Measurements from ENCODE around the gene FILIP1L. TPM values are rescaled to one million over a fixed set of nuclear protein-coding genes. Genes with fewer than 3 reads are reported as not detected.

Gene FILIP1L
- total RNA-seq, 1 experiment from 2014 or later, result 0.07 TPM

DNA sequence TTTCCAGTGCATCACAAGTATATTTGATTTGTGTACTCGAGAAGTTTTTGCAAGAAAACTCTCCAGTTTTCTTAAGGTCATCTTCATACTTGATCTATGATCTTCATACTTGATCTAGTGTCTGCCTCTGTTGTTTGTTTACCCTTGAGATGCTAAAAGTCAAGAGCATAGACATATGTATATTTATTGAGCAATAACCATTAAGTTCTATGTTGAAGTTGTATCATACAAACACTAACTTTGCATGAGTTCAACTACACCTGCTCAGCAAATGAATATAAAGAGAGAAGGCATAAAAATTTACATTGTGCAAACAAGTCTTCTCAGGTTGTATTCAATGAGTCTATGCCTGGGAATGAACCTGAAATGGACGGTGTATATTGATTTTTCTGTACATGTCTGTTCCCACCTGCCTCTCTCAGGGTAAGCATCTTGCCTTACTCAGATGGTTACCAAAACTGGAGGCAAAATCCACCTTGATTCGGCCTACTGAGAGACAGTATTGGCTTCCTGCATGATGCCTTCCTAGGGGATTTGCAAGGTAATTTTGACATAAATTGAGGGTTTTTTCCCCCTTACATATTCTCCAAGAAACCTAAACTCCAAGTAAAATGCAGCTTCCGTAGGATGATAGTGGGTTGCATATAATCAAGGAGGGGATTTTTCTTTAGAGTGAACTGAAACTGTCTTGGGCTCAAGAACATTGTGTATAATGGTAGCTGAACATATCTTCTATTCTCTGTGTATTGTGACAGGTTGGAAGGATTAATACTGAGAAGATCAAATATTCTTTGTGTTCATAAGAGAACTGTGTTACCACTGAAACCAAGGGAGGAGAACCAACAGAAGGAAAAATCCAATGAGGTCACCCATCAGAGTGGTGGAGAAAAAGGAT is 110.4 kb downstream of the FILIP1L start:
- no peaks in the 10 kb centered on the region for H3K79me2 ChIP-seq (ENCODE audit: insufficient read depth, low read length)
- TF ChIP-seq CTCF (conservative IDR thresholded peaks at IDR 0.05), result no peak
- no peak overlapping the region for H2BK120ac ChIP-seq (ENCODE audit: low read depth, low read length, poor library complexity, severe bottlenecking)
- no peak overlapping the region for H3K4me3 Mint-ChIP-seq
- no peak overlapping the region for H2BK15ac ChIP-seq (ENCODE audit: low read depth, low read length)
- no peak overlapping the region for H3K9ac ChIP-seq (ENCODE audit: extremely low read depth, insufficient read length, low read length)
- no peak overlapping the region for H2BK20ac ChIP-seq (ENCODE audit: low read depth, low read length, poor library complexity, severe bottlenecking)
- H3K27me3 Mint-ChIP-seq (ENCODE audit: low read depth), result no peaks in the 10 kb centered on the region
- H4K5ac ChIP-seq (ENCODE audit: insufficient read length, low read depth, low read length), result no peak overlapping the region
- no peak overlapping the region for H3T11ph ChIP-seq (ENCODE audit: low read length)
- no peak overlapping the region for H2BK5ac ChIP-seq (ENCODE audit: insufficient read length, low read length)
- H3K14ac ChIP-seq (ENCODE audit: insufficient read depth, low read length), result no peak overlapping the region
- no peaks in the 10 kb centered on the region for H3K23me2 ChIP-seq (ENCODE audit: insufficient read length, low read depth, low read length, poor library complexity, severe bottlenecking)
- H3K23ac ChIP-seq (ENCODE audit: insufficient read length, low read depth, low read length), result no peak overlapping the region
- H3K27ac ChIP-seq (ENCODE audit: insufficient read length, low read depth, low read length), result no peak overlapping the region
- H2AFZ ChIP-seq (ENCODE audit: low read length), result no peak overlapping the region
- H3K4me2 ChIP-seq (ENCODE audit: insufficient read depth, insufficient read length, low read length), result no peak overlapping the region
- H4K20me1 ChIP-seq (ENCODE audit: control insufficient read depth, insufficient read depth, insufficient read length), result no peaks in the 10 kb centered on the region
- H3K9me3 Mint-ChIP-seq, result no peaks in the 10 kb centered on the region
- no CpG with 5 or more reads among the region's 4 CpGs for WGBS (ENCODE audit: extremely low coverage, insufficient read length, low lambda C conversion rate)
- H2BK12ac ChIP-seq (ENCODE audit: insufficient read length, low read depth, low read length), result no peak overlapping the region
- no peak overlapping the region for H3K56ac ChIP-seq (ENCODE audit: insufficient read length, low read depth, low read length)
- H3K18ac ChIP-seq (ENCODE audit: insufficient read length, low read depth, low read length), result no peak overlapping the region
- peaks cover 4% of the 10 kb centered on the region for H3K4me1 ChIP-seq (ENCODE audit: insufficient read depth, low read length)
- H3K27me3 ChIP-seq (ENCODE audit: insufficient read depth, low read length), result no peaks in the 10 kb centered on the region
- H3K4me1 Mint-ChIP-seq, result peaks cover 13 to 20% of the 10 kb centered on the region in 2 experiments
- H4K8ac ChIP-seq (replicated peaks; ENCODE audit: insufficient read length, low read depth, low read length), result no peak overlapping the region
- no peak for DNase-seq
- H3K36me3 Mint-ChIP-seq (ENCODE audit: insufficient read depth in 1 of 3, low read depth in 3 of 3), result no peaks in the 10 kb centered on the region
- no peak overlapping the region for H3K4ac ChIP-seq (ENCODE audit: low read depth, low read length)
- H3K9me3 ChIP-seq (ENCODE audit: control insufficient read depth, low read depth, low read length), result no peaks in the 10 kb centered on the region
- H2AK5ac ChIP-seq (ENCODE audit: insufficient read length, low read length), result no peak overlapping the region
- H3K79me1 ChIP-seq (ENCODE audit: insufficient read depth, low read depth, low read length, poor library complexity, severe bottlenecking), result peaks cover 3% of the 10 kb centered on the region
- H3K27ac Mint-ChIP-seq, result no peak overlapping the region
- H4K91ac ChIP-seq (ENCODE audit: insufficient read length, low read depth, low read length), result no peak overlapping the region
